Measurements from ENCODE around the gene HEPN1.

HEPN1 gene

DNA sequence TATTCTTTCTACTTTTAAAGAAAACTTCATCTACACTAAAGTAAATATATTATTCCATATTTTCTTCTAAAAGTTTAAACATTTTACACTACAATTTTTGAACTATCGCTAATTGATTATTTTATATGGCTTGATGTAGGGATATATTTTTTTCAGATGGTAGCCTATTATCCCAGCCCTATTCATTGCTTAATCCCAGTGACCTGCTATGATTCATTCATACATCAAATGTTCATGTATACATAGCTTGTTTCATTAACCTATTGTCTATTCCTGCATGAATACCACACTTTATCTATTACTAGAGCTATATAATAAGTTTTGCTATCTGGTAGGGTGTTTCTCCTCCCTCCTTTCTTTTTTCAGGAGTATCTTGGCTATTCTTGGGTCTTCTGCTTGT, 16.4 kb upstream of the HEPN1 start:
- no peak for DNase-seq

DNA sequence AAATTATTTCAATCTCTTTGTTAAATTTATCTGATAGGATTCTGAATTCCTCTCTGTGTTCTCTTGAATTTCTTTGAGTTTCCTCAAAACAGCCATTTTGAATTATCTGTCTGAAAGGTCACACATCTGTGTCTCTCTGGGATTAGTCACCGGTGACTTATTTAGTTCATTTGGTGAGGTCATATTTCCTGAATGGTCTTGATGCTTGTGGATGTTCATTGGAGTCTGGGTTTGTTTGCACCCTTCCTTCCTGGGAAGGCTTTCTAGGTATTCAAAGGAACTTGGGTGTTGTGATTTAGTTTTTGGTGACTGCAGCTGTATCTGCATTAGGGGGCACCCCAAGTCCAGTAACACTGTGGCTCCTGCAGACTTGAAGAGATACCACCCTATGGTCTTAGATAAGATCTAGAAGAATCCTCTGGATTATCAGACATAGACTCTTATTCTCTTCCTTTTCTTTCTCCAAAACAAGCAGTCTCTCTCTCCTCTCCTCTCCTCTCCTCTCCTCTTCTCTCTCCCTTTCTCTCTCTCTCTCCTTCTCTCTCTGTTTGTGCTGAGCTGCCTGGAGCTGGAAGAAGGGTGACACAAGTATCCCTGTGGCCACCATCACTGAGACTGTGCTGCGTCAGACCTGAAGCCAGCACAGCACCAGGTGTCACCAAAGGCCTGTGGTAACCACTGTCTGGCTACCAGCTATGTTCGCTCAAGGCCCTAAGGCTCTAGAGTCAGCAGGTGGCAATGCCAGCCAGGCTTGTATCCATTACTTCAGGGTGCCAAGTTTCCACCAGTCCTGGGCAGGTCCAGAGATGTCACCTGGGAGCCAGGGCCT, 3.3 kb upstream of the HEPN1 start:
- no peak for DNase-seq

GRCh38 chr11:124916370-124916710, 2.7 kb upstream of the HEPN1 start:
- no peak for DNase-seq

DNA sequence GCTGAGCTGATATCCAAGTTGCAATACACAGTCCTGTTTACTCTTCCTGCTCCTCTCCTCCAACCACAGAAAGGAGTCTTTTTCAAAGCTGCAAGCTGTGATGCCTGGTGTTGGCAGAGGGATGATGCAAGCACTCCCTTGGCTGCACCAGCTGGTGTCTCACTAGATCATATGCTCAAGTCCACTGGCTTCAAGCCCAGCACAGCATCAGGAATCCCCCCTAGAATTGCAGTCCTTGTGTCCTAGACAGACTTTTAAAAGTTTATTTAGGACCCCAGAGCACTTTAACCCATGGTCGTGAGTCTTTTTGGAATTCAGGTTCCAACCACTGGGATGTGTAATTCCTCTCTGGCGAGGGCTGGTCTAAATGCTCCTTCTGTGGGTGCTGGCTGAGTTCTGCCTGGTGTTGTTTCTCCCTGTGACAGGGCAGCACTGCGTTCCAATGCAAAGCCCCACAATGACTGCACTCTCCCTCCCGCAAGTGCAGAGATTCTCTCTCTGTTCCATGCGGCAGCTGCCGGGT, 1.9 kb upstream of the HEPN1 start:
- DNase-seq, result no peak

GRCh38 chr11:124919898-124920297, 848 bp downstream of the HEPN1 start:
- no peak for DNase-seq

- no peak for DNase-seq
These were observed 1.3 kb downstream of the HEPN1 start for GRCh38 chr11:124920356-124920755.

- DNase-seq, result peak; percentile 78 to 82
These were observed 2.0 kb downstream of the HEPN1 start for GRCh38 chr11:124920870-124921609.

DNA sequence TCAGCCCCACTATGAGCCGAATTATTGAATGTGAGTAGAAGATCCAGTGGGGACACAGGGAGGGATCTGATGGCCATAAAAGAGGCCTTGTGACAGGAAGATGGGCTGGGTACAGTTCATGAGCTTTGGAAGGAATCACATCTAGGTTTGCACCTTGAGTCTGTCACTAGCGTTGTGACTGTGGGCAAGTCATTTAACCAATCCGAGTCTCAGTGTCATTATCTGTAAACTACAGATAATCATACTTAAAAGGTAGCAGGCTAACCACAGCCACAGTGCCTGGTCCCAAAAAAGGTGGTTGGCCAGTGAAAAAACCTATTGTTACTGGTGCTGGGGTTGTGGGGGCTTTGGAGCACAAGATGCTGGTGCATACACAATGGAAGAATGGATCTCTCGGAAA, 3.8 kb downstream of the HEPN1 start:
- no peak for DNase-seq

- no peak for DNase-seq
These were observed 4.2 kb downstream of the HEPN1 start for GRCh38 chr11:124923296-124923695.

DNA sequence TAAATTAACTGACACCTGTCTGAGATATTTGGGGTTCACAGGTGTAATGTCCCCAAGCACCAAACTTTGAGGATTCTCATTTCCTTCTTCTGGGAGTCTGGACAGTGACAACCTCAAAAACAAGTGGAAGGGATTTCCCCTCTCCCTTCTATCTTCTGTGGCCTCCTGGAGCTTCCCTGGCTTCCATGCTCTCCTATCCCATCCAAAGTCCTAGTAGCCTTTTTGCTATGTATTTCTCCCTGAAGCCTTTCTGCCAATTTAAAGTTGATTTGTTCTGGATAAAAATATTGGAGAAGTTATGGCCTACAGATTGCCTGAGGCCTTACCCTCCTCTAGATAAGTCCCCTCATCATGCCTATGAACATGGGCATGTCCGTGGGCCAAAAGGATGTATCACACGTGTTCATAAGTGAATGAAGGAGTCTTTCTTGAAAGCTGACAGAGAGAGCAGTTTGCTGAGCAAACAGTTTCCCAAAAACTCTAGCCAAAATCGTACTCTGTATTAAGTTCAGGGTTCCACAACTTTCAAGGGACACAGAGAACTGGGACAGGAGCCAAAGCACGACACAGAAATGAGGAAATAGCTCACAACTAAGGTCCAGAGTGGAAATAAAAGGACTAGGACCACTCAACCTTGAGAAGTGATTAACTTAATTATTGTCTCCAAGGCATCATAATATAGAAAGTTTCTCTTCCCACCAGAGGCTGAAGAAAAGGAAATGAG, 10.1 kb downstream of the HEPN1 start:
- DNase-seq, result no peak

GRCh38 chr11:124930799-124931198, 11.7 kb downstream of the HEPN1 start:
- DNase-seq, result no peak

GRCh38 chr11:124934862-124935547, 16.0 kb downstream of the HEPN1 start:
- DNase-seq, result no peak

- no peak for DNase-seq
These were observed 16.8 kb downstream of the HEPN1 start, which contains the start of gene HEPACAM for GRCh38 chr11:124935548-124936514. Gene HEPACAM, minus strand, starts transcription at chr11:124936047. Its CDS starts 41 bp downstream, at chr11:124936006.

DNA sequence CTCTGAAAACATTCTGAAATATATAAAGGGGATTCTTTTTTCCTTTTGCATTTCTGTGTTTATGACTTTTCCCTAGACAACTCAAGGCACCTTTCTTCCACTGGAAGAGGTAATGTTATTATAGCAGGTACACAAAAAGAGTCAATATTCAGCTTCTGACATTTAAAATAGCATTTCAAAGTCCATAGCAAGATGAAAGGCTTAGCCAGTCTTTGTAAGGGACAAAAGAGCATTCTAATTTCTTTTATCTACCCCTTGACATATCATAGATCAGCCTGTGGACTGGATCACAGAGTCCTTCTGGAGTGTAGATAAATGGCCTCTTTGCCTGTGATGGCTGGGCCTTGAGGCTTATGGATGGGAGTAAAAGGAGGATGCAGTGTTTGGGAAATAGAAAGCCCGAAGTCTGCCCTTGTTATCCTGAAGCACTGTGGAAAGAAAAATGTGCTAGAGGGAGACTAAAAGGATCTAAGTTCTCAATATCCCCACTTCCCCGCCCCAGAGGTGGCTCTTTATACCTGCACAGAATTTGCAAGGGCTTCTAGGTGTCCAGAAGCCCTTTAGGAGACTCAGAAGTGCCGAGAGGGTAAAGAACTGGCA, 18.4 kb downstream of the HEPN1 start:
- DNase-seq, result no peak

DNA sequence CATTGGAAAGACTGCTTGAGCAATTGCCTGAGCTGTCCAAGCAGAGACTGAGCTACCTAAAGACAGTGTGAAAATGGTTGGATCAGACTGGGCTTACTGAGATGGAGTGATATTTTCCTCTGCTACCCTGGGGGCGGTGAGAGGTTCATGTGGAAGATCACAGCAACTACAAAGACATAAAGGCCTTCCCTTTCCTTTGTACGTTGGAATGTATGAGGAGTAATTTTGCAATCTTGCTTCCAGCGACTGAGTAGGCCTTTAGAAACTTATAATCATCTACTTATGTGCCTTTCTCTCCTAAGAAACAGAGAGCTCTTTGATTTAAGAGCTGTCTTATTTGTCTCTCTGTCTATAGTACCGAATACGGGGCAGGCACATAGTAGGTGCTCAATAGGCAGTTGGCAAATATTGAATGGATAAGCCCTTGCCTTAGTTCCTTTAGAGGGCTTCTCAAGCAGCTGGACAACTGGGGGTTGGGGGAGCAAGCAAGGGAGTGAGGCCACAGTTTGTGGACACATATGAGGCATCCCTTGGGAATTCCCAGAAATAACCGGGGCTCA, 19.2 kb downstream of the HEPN1 start:
- DNase-seq, result no peak

- no peak for DNase-seq
These were observed 19.9 kb downstream of the HEPN1 start for GRCh38 chr11:124938970-124939369.

DNA sequence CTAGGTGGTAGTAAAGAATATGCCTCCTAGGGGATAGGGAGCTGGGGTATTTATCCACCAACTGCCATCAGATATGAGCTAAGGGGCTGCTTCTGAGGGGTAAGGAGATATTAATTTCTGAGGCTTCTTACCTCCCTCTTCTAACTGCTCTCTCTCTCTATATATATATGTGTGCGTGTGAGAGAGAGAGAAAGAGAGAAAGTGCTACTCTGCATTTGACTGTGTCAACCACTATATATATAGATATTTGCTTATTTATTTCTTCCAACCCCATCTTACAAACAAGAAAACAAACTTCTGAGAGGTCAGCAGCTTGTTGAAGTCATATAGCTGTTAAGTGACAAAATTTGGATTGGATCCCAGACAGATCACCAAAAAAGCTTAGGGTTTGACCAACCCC, 22.7 kb downstream of the HEPN1 start:
- no peak for DNase-seq

- DNase-seq, result no peak
These were observed 23.6 kb downstream of the HEPN1 start for GRCh38 chr11:124942466-124943253.

DNA sequence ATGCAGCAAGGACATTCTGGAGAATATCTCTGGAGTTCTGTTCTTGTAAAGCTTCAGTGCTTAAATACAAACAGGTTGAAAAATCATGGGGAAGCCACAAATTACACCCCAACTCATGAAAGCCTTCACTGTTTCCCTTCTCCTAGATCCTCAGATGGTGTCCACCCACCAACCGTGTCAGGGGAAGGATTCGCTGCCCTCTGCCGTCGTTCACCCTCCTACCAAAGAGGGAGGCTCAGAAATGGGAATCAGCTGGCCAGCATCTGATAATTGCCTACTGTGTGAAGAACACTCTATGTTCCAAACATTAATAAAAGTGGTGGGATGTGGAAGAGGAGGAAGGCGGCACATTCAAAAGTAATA, 24.2 kb downstream of the HEPN1 start:
- no peak for DNase-seq

DNA sequence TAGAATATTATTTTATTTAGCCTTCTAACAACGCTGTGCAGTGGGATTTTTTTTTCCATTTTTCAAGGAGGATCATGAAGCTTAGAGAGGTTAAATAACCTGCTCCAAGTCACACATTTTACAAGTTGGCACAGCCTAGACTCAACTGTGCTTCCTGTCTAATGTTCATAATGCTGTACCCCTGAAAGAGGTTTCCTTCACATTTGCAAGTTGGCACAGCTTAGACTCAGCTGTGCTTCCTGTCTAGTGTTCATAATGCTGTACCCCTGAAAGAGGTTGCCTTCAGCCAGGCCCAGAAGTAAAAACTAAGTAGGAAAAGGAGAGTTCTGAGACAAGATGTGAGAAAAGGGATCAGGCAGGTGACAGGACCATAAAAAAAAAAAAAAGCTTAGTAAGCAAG, 24.7 kb downstream of the HEPN1 start:
- DNase-seq, result no peak
